GM12874 (cell line): ENCODE results near the gene FMNL2.

Experiments used
- CTCF ChIP-seq: IDR thresholded peaks from 2 replicates; pipeline ENCODE4 v1.5.1; 2011; ENCODE audit warnings: low read depth, mild to moderate bottlenecking, control low read depth, low read length, moderate library complexity; ENCODE audit not compliant: insufficient read depth

The FMNL2 gene

GRCh38 chr2:152445791-152446201 lies 110.8 kb downstream of the FMNL2 start:
- no peak for TF ChIP-seq CTCF

DNA sequence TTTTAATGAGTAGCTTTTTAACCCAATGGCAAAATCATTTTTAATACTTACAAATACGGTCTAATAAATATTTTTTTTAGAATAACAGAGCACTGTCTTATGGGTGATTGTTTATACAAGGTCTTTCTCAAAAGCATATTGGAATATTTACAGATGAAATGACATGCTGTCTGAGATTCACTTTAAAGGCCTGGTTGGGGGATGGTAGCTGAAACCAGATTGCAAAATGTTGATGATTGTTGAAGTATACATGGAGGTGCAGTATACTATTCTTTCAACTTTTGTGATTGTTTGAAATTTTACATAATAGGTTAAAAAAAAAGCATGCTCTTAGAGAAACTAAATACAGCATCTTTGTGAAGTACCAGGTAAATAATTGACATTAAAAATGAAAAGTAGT lies 111.2 kb downstream of the FMNL2 start:
- no peak for TF ChIP-seq CTCF

- TF ChIP-seq CTCF = no peak
Measured at GRCh38 chr2:152447897-152448296, 112.9 kb downstream of the FMNL2 start.

- TF ChIP-seq CTCF = no peak
Measured at GRCh38 chr2:152448606-152449005, 113.6 kb downstream of the FMNL2 start.

DNA sequence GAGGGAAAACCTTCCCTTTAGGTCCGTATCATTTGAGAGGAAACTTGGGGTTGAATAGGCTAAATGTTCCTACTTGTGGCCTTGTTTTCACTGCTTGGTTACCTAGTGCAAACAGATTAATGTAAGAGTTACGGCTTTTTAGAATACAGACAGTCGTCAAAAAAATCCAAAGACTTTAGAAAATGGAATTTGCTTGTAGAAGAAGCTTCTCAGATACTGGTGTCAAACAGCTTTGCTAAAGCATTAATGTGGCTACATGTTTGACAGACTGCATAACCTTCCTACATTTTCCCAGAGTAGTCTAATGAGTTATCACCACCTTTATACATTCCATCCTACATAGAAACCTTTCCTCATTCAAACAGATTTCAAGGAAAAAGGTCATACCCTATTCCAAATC lies 114.6 kb downstream of the FMNL2 start:
- no peak for TF ChIP-seq CTCF

- no peak for TF ChIP-seq CTCF
Measured at GRCh38 chr2:152450176-152450575, 115.2 kb downstream of the FMNL2 start.

DNA sequence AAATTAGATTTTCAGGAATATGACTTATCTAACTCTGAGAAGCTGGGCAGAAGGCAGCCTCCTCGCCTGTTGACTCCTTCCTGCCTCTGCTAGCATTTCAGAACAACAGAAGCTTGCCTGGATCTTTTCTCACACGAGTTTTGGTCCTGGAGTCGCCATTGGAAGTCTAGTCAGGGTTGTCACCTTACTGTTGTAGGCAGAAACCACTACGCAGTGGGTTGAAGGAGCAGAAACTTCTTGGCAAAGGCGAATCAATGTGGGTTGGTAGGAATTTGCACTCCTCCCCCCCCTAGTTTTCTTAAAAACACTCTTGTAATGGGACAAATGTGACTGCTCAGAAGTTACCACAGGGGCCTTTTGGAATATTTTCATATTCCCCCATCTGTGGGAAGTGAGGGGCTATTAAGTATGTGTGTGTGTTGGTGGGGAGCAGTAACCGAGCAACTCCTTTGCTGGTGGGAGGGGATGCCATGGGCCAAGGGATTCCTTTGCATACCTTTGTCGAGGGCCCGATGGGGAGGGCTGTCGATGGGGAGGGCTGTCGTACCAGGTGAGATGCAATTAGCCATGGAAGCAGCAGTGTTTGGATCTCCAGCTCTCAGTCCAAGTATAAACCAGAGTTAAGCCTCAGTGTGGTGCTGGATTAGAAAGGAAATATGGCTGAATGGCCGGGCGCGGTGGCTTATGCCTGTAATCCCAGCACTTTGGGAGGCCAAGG lies 117.4 kb downstream of the FMNL2 start:
- no peak for TF ChIP-seq CTCF
